ENCODE results near the gene RALA. TPM values are rescaled to one million over a fixed set of nuclear protein-coding genes. Genes with fewer than 3 reads are reported as not detected.

RALA gene
- total RNA-seq, 4 donors from 2014 or later, result 5.4 to 29.8 (median 17.9) TPM

- no peaks in the 10 kb centered on the region for H3K9me3 ChIP-seq
- H3K36me3 ChIP-seq, result no peaks in the 10 kb centered on the region
- TF ChIP-seq CTCF (IDR thresholded peaks at IDR 0.05) (no peak), EP300 (IDR thresholded peaks at IDR 0.05; ENCODE audit: low read depth) (no peak), POLR2A (IDR thresholded peaks at IDR 0.05) (no peak)
- peaks cover 8 to 29% (median 15%) of the 10 kb centered on the region in 4 donors for H3K4me1 ChIP-seq
- no peaks in the 10 kb centered on the region for H3K27me3 ChIP-seq
- in situ Hi-C loops (cut with MboI; ENCODE audit: low pct_ligation_motif_present in 1 of 4, low pct_unique_long_range_greater_than_20kb in 1 of 4, low sequenced_read_pairs in 3 of 4) (loop anchor here in 1 of 4 donors (10.0 kb wide), 1 partner anchor 150 kb away; no protein-coding TSS in a partner anchor), intact Hi-C loops (cut with DNase I; ENCODE audit: low total_unique reads) (no loop called here)
- no peak for DNase-seq
- peak overlapping the region in 1 of 4 donors; percentile 75 for H3K27ac ChIP-seq
- H3K4me3 ChIP-seq, result peak overlapping the region in 1 of 4 donors; percentile 63
- WGBS, 2 donors (ENCODE audit: low coverage in 1 of 2), result 47 to 79% methylated on average over 2 of the region's 2 CpGs
These were observed 111.2 kb downstream of the RALA start for GRCh38 chr7:39734633-39735004.

DNA sequence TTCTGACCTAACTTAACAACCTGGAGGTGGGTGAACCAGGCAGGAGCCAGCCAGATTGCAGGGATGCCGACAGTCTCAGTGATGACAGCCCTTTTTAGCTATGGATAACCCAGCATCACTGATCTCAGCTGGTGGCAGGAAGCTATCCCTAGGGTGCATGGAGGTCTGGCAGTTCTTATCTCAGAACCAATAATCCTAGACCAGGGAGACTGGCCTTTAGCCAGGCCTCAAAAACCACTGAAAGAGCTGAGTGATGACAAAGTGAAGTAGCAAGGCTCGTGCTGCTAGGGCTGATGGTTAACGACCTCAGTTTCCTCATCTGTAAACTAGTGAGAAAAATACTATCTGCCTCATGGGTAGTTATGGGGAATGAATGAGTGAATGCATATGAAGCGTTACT, 112.5 kb downstream of the RALA start:
- no peak for DNase-seq
- Histone ChIP-seq H3K27ac (no peak overlapping the region), H3K36me3 (no peaks in the 10 kb centered on the region), H3K4me1 (peaks cover 8 to 29% (median 15%) of the 10 kb centered on the region in 4 donors), H3K4me3 (no peak overlapping the region), H3K9me3 (no peaks in the 10 kb centered on the region), H3K27me3 (no peaks in the 10 kb centered on the region)
- intact Hi-C loops (cut with DNase I; ENCODE audit: low total_unique reads), result no loop called here
- in situ Hi-C loops (cut with MboI; ENCODE audit: low pct_ligation_motif_present in 1 of 4, low pct_unique_long_range_greater_than_20kb in 1 of 4, low sequenced_read_pairs in 3 of 4), result loop anchor here in 1 of 4 donors (10.0 kb wide), 1 partner anchor 151 kb away; no protein-coding TSS in a partner anchor
- TF ChIP-seq EP300 (IDR thresholded peaks at IDR 0.05; ENCODE audit: low read depth) (no peak), POLR2AphosphoS5 (IDR thresholded peaks at IDR 0.05) (no peak), POLR2A (IDR thresholded peaks at IDR 0.05) (no peak), CTCF (IDR thresholded peaks at IDR 0.05) (no peak)
- 71 to 100% methylated on average over 1 to 4 of the region's 4 CpGs for WGBS, 2 donors (ENCODE audit: low coverage in 1 of 2)

DNA sequence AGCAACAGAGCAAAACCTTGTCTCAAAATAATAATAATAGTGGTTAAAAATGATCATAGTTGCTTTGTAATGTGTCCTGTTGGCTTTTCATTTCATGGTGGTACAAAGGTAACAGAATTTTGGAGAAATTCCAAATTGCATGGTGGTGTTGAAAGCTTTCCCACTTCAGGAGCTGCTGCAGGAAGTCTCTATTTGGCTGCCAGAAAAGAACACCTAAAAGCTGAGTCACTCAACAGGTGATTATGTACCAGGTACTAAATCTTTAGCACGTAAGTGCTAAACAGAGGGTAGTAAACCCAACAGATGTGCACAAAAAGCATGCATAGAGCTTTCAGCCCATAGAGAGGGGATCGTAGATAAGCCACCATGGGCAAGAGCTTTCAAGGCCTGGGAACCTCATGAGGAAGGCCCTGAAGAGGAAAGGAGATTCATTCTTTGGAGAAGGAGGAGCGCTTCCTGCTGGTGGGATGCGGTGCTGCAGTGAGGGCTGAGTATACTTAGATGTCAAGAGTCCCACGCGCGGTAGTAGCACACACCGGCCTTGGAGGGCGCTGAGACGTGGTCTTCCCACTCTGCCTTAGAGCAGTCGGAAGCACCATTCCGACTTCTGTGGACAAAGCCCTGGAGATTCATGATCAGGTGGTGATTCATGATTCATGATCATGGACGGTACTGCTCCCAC, 118.7 kb downstream of the RALA start:
- WGBS, 2 donors (ENCODE audit: low coverage in 1 of 2), result 54 to 84% methylated on average over 2 to 13 of the region's 13 CpGs
- in situ Hi-C loops (cut with MboI; ENCODE audit: low pct_ligation_motif_present in 1 of 4, low pct_unique_long_range_greater_than_20kb in 1 of 4, low sequenced_read_pairs in 3 of 4) (no loop called here), intact Hi-C loops (cut with DNase I; ENCODE audit: low total_unique reads) (no loop called here)

More for the DNA sequence above, 118.7 kb downstream of the RALA start:
- no peaks in the 10 kb centered on the region for H3K36me3 ChIP-seq
- H3K4me3 ChIP-seq, result no peak overlapping the region
- peak in 4 of 5 experiments; percentile 36 to 47 (median 42) for TF ChIP-seq CTCF (IDR thresholded peaks at IDR 0.05)
- TF ChIP-seq EP300 (IDR thresholded peaks at IDR 0.05; ENCODE audit: low read depth), result no peak
- TF ChIP-seq POLR2A (IDR thresholded peaks at IDR 0.05), result no peak
- TF ChIP-seq POLR2AphosphoS5 (IDR thresholded peaks at IDR 0.05), result no peak
- H3K27ac ChIP-seq, result no peak overlapping the region
- peak; percentile 48 for DNase-seq
- H3K4me1 ChIP-seq, result peaks cover 0 to 5% (median 1%) of the 10 kb centered on the region in 4 donors
- no peaks in the 10 kb centered on the region for H3K27me3 ChIP-seq
- no peaks in the 10 kb centered on the region for H3K9me3 ChIP-seq

Measured in transverse colon (tissue), 4 donors.